ENCODE measurements around the gene RBM26. TPM values are rescaled to one million over a fixed set of nuclear protein-coding genes. Genes with fewer than 3 reads are reported as not detected.
A peak's percentile ranks its signal among the peaks of the same experiment; 100 is the strongest.

Gene RBM26
- total and polyA plus RNA-seq, 2 donors (not counting 1 experiment from before 2014, with no cell fraction given): 19.9 to 20.3 TPM

GRCh38 chr13:79295906-79296706 lies 109.9 kb downstream of the RBM26 start:
- no peaks in the 10 kb centered on the region for H3K9me3 ChIP-seq (ENCODE audit: control insufficient read depth, insufficient read depth, low read depth, low read length)
- TF ChIP-seq, protein P1, sequence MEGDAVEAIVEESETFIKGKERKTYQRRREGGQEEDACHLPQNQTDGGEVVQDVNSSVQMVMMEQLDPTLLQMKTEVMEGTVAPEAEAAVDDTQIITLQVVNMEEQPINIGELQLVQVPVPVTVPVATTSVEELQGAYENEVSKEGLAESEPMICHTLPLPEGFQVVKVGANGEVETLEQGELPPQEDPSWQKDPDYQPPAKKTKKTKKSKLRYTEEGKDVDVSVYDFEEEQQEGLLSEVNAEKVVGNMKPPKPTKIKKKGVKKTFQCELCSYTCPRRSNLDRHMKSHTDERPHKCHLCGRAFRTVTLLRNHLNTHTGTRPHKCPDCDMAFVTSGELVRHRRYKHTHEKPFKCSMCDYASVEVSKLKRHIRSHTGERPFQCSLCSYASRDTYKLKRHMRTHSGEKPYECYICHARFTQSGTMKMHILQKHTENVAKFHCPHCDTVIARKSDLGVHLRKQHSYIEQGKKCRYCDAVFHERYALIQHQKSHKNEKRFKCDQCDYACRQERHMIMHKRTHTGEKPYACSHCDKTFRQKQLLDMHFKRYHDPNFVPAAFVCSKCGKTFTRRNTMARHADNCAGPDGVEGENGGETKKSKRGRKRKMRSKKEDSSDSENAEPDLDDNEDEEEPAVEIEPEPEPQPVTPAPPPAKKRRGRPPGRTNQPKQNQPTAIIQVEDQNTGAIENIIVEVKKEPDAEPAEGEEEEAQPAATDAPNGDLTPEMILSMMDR (conservative IDR thresholded peaks at IDR 0.05 in 1 of 2, IDR thresholded peaks at IDR 0.05 in 1 of 2; ENCODE audit: low read depth in 1 of 2, low read length in 2 of 2): no peak
- no peak for TF ChIP-seq EZH2 (IDR thresholded peaks at IDR 0.05; ENCODE audit: low read length, missing control alignments)
- H3K4me1 ChIP-seq (ENCODE audit: control insufficient read depth, extremely low read depth, insufficient read depth, low read length): no peaks in the 10 kb centered on the region
- H3K9ac ChIP-seq (ENCODE audit: insufficient read depth, low read length): no peak overlapping the region
- H4K20me1 ChIP-seq (ENCODE audit: control insufficient read depth, extremely low read depth, insufficient read depth, low read length): no peaks in the 10 kb centered on the region
- H3K36me3 ChIP-seq (ENCODE audit: control insufficient read depth, insufficient read depth, low read length): no peaks in the 10 kb centered on the region
- no peak overlapping the region for H3K4me3 ChIP-seq (replicated peaks in 1 of 4; ENCODE audit: control extremely low read depth in 1 of 4, insufficient read depth in 1 of 4, low read depth in 3 of 4, low read length in 4 of 4)
- no peak overlapping the region for H2AFZ ChIP-seq (ENCODE audit: low read length)
- no peak overlapping the region for H3K27ac ChIP-seq (ENCODE audit: insufficient read depth, low read length)
- H3K27me3 ChIP-seq (ENCODE audit: control insufficient read depth, insufficient read depth, low read length): peaks cover 4% of the 10 kb centered on the region
- no peak overlapping the region for H3K4me2 ChIP-seq (ENCODE audit: extremely low read depth, insufficient read depth, low read length)
- no peaks in the 10 kb centered on the region for H3K79me2 ChIP-seq (ENCODE audit: control insufficient read depth, insufficient read depth, low read length)
- peak in 1 of 2 donors; percentile 7 for DNase-seq (ENCODE audit: low read depth in 2 of 2)

GRCh38 chr13:79290595-79291244 lies 115.3 kb downstream of the RBM26 start:
- Histone ChIP-seq H2AFZ (ENCODE audit: low read length) (no peak overlapping the region), H4K20me1 (ENCODE audit: control insufficient read depth, extremely low read depth, insufficient read depth, low read length) (no peaks in the 10 kb centered on the region), H3K4me3 (replicated peaks in 1 of 4; ENCODE audit: control extremely low read depth in 1 of 4, insufficient read depth in 1 of 4, low read depth in 3 of 4, low read length in 4 of 4) (no peak overlapping the region), H3K27me3 (ENCODE audit: control insufficient read depth, insufficient read depth, low read length) (no peaks in the 10 kb centered on the region), H3K4me2 (ENCODE audit: extremely low read depth, insufficient read depth, low read length) (no peak overlapping the region), H3K36me3 (ENCODE audit: control insufficient read depth, insufficient read depth, low read length) (no peaks in the 10 kb centered on the region), H3K4me1 (ENCODE audit: control insufficient read depth, extremely low read depth, insufficient read depth, low read length) (no peaks in the 10 kb centered on the region), H3K27ac (ENCODE audit: insufficient read depth, low read length) (no peak overlapping the region), H3K79me2 (ENCODE audit: control insufficient read depth, insufficient read depth, low read length) (no peaks in the 10 kb centered on the region), H3K9me3 (ENCODE audit: control insufficient read depth, insufficient read depth, low read depth, low read length) (no peaks in the 10 kb centered on the region), H3K9ac (ENCODE audit: insufficient read depth, low read length) (no peak overlapping the region)
- TF ChIP-seq, protein P1 (conservative IDR thresholded peaks at IDR 0.05 in 1 of 2, IDR thresholded peaks at IDR 0.05 in 1 of 2; ENCODE audit: low read depth in 1 of 2, low read length in 2 of 2): no peak
- TF ChIP-seq EZH2 (IDR thresholded peaks at IDR 0.05; ENCODE audit: low read length, missing control alignments): no peak
- no peak for DNase-seq (ENCODE audit: low read depth in 2 of 2)

- Histone ChIP-seq H4K20me1 (ENCODE audit: control insufficient read depth, extremely low read depth, insufficient read depth, low read length) (no peaks in the 10 kb centered on the region), H2AFZ (ENCODE audit: low read length) (no peak overlapping the region)
Observed at GRCh38 chr13:79289571-79289970, 116.5 kb downstream of the RBM26 start.

More at GRCh38 chr13:79289571-79289970, 116.5 kb downstream of the RBM26 start:
- no peak overlapping the region for H3K4me2 ChIP-seq (ENCODE audit: extremely low read depth, insufficient read depth, low read length)
- no peaks in the 10 kb centered on the region for H3K27me3 ChIP-seq (ENCODE audit: control insufficient read depth, insufficient read depth, low read length)
- H3K4me3 ChIP-seq (replicated peaks in 1 of 4; ENCODE audit: control extremely low read depth in 1 of 4, insufficient read depth in 1 of 4, low read depth in 3 of 4, low read length in 4 of 4): no peak overlapping the region
- no peaks in the 10 kb centered on the region for H3K4me1 ChIP-seq (ENCODE audit: control insufficient read depth, extremely low read depth, insufficient read depth, low read length)
- H3K79me2 ChIP-seq (ENCODE audit: control insufficient read depth, insufficient read depth, low read length): no peaks in the 10 kb centered on the region
- H3K9ac ChIP-seq (ENCODE audit: insufficient read depth, low read length): no peak overlapping the region
- DNase-seq (ENCODE audit: low read depth in 2 of 2): no peak
- H3K36me3 ChIP-seq (ENCODE audit: control insufficient read depth, insufficient read depth, low read length): no peaks in the 10 kb centered on the region
- TF ChIP-seq EZH2 (IDR thresholded peaks at IDR 0.05; ENCODE audit: low read length, missing control alignments): no peak
- TF ChIP-seq, protein P1 (conservative IDR thresholded peaks at IDR 0.05 in 1 of 2, IDR thresholded peaks at IDR 0.05 in 1 of 2; ENCODE audit: low read depth in 1 of 2, low read length in 2 of 2): no peak
- no peaks in the 10 kb centered on the region for H3K9me3 ChIP-seq (ENCODE audit: control insufficient read depth, insufficient read depth, low read depth, low read length)
- H3K27ac ChIP-seq (ENCODE audit: insufficient read depth, low read length): no peak overlapping the region

Measured in fibroblast of lung (primary cell).